Activated CD4-positive, alpha-beta memory T cell treated with anti-CD3 and anti-CD28 coated beads for 36 hours (primary cell): ENCODE data around the gene AKR1C1. TPM values are rescaled to one million over a fixed set of nuclear protein-coding genes. Genes with fewer than 3 reads are reported as not detected.
"Not testable (repeated sequence)": the region's sequence is repeated elsewhere in the genome, so short reads cannot be mapped to it uniquely, and the experiment has no call there.

Experiments
- CTCF ChIA-PET: fragments of 350-600 bp; sonication (Branson Sonifier 250); formaldehyde crosslinking; loops from one replicate; lab custom pipeline; 2021; ENCODE audit warnings: antibody characterized with exemption, inconsistent platforms; lab: Charles Lee
- POLR2A ChIA-PET: fragments of 350-600 bp; sonication (Branson Sonifier 250); formaldehyde crosslinking; loops from one replicate; lab custom pipeline; 2021; ENCODE audit warnings: antibody characterized with exemption; lab: Charles Lee
- DNase-seq: peaks from one replicate; pipeline ENCODE4 v3.0.0-alpha.2; 2020
- H3K27ac Mint-ChIP-seq: one replicate; pipeline ENCODE4 v1.8.0; 2021; ENCODE audit warnings: mixed read lengths
- H3K27me3 Mint-ChIP-seq: one replicate; pipeline ENCODE4 v1.8.0; 2021; ENCODE audit warnings: mixed read lengths
- H3K36me3 Mint-ChIP-seq: one replicate; pipeline ENCODE4 v1.8.0; 2021; ENCODE audit warnings: mixed read lengths
- H3K4me1 Mint-ChIP-seq: one replicate; pipeline ENCODE4 v1.8.0; 2021; ENCODE audit warnings: low read depth, mixed read lengths
- H3K4me3 Mint-ChIP-seq: one replicate; pipeline ENCODE4 v1.8.0; 2021; ENCODE audit warnings: mild to moderate bottlenecking, mixed read lengths
- H3K9me3 Mint-ChIP-seq: one replicate; pipeline ENCODE4 v1.8.0; 2021; ENCODE audit warnings: mixed read lengths
- intact Hi-C: fragments of 100-400 bp; cut with micrococcal nuclease; formaldehyde crosslinking; loops from one replicate; pipeline ENCODE4 v1.15.1; 2023
- total RNA-seq, 2 experiments: library from RNA; stranded (reverse); gene quantifications; one replicate each; pipeline ENCODE4 v1.2.3, GENCODE V29; 2021

AKR1C1 gene
- total RNA-seq, 2 experiments from 2014 or later: 0.12 to 0.22 TPM

DNA sequence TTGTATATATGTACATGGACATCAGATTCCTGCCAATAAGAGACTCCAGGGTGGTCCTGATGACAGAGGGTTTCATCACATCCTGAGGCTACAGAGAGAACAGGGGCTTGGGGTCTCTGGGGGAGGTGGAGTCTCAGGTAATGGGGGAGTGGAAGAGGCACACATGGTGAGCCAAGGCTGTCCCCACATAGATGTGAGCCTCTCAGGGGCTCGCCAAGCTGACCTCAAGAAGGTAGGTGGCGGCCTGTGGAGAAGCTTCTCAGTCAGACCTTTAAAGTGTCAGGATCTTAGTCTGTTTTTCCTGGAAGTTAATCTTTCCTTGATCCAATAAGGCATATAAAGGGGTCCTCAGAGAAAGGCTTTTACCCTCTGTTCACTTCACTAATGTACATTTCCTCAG, 22.3 kb upstream of the AKR1C1 start:
- POLR2A ChIA-PET, H3K4me1 Mint-ChIP-seq, DNase-seq, H3K27ac Mint-ChIP-seq, intact Hi-C loops, CTCF ChIA-PET, H3K36me3 Mint-ChIP-seq, H3K27me3 Mint-ChIP-seq, H3K9me3 Mint-ChIP-seq, H3K4me3 Mint-ChIP-seq: not testable (repeated sequence)

DNA sequence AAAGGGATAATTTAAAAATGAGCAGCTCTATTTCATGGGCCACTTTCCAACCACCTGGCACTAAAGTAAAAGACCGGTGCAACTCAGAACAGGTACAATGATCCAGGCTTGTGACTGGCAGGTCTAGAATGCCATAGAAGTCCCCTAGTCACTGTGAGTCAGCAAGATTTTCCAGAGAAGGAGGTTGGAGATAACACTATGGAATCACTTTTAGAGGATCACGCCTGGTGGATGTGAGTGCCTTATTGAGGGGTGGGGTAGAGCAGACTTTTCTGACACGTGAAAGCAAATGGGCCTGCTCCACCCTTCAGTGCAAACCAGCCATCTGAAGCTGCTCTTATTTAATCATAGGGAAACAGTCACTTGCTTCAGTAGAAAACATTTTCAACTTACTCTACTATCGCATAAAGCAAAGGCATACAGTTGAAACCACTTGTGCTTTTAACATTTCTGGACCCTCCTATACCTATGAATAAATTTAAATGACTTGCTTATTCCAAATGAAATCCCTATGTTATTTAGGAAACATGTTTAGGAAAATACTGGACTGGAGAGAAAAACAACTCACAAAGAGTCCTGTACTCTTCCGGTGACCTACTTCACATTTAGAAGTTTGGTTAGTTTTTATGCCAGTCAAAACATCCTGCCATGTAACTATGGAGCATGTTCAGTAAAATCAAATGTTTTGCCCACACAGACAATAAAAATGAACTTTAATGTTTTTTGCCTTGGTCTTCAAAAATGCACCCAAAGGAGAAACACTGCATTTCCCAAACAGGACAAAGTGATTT, 21.5 kb upstream of the AKR1C1 start:
- DNase-seq: no peak
- Mint-ChIP-seq H3K27me3 (peaks cover 1% of the 10 kb centered on the region), H3K4me1 (no peaks in the 10 kb centered on the region), H3K4me3 (no peak overlapping the region), H3K9me3 (no peaks in the 10 kb centered on the region), H3K36me3 (no peaks in the 10 kb centered on the region), H3K27ac (no peak overlapping the region)
- ChIA-PET CTCF (no interaction called here), POLR2A (no interaction called here)
- intact Hi-C loops: no loop called here

DNA sequence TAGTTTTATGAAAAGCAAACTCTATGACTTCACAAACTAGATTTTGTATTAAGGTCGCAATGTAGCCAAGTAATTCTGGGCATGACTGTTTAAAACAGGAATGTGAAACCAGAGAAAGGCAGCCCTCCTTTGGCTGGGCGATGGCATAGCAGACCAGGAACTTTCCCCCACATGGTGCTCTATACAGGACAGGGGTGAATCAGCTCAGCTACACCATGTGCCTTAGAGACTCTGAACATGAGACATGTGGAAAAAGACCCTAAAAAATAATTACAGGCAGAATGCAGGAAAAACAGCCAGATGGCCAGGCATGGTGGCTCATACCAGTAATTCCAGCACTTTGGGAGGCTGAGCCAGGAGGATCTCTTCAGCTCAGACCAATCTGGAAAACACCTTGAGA, 20.3 kb upstream of the AKR1C1 start:
- H3K9me3 Mint-ChIP-seq, H3K27ac Mint-ChIP-seq, H3K4me3 Mint-ChIP-seq, intact Hi-C loops, H3K27me3 Mint-ChIP-seq, DNase-seq, POLR2A ChIA-PET, CTCF ChIA-PET, H3K36me3 Mint-ChIP-seq, H3K4me1 Mint-ChIP-seq: not testable (repeated sequence)

DNA sequence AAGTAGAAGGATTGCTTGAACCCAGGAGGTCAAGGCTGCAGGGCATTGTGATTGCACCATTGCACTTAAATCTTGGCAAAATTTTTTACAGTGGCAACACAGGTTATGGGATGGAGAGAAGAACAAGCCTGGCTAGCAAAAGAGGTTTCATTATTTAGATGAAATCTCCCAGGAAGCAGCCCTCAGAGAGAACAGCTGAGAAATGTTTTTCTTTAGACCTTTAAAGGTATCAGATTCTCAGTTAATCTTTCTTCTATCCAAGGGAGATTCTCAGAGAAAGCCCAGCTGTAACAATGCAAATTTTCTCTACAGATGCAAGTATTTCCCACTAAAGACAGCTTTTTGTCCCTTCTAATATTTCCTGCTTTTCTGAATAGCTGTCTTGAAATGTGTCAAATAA, 19.8 kb upstream of the AKR1C1 start:
- not testable (repeated sequence) for DNase-seq, H3K27ac Mint-ChIP-seq

DNA sequence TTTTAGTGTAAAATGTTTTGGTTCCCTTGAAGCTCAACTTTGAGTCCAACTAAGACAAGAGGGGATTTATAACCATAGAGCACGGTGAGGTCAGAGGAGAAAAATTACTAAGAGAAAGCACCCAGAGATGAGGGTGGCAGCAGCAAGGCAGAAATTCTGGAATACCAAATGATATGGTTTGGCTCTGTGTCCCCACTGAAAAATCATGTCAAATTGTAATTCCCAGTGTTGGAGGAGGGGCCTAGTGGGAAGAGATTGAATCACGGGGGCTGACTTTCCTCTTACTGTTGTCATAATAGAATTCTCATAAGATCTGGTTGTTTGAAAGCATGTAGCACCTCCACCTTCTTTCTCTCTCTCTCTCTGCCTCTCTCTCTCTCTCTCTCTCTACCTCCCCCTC, 19.4 kb upstream of the AKR1C1 start:
- ChIA-PET CTCF (no interaction called here), POLR2A (no interaction called here)
- Mint-ChIP-seq H3K4me3 (no peak overlapping the region), H3K4me1 (no peaks in the 10 kb centered on the region), H3K27ac (no peak overlapping the region), H3K36me3 (no peaks in the 10 kb centered on the region), H3K27me3 (peaks cover 1% of the 10 kb centered on the region), H3K9me3 (no peaks in the 10 kb centered on the region)
- no peak for DNase-seq
- intact Hi-C loops: no loop called here

More for the DNA sequence above, 19.8 kb upstream of the AKR1C1 start:
- CTCF ChIA-PET, H3K36me3 Mint-ChIP-seq, H3K27me3 Mint-ChIP-seq, intact Hi-C loops, POLR2A ChIA-PET, H3K9me3 Mint-ChIP-seq, H3K4me1 Mint-ChIP-seq, H3K4me3 Mint-ChIP-seq: not testable (repeated sequence)

DNA sequence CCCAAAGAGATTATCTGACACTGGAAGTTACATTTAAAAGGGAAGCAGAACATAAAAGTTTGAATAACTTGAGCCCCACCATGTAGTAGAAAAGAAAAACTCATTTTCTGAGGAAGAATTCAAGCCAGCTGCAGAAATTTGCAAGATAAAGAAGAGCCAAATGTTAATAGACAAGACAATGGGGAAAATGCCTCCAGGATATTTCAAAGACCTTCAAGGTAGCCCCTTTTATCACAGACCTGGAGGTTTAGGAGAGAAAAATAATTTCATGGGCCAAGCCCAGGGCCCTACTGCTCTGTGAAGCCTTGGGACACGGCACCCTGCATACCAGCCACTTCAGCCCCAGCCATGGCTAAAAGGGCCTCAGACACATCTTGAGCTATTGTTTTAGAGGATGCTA, 18.4 kb upstream of the AKR1C1 start:
- no peaks in the 10 kb centered on the region for H3K36me3 Mint-ChIP-seq
- H3K9me3 Mint-ChIP-seq: no peaks in the 10 kb centered on the region
- intact Hi-C loops: no loop called here
- POLR2A ChIA-PET: no interaction called here
- DNase-seq: no peak
- no peak overlapping the region for H3K4me3 Mint-ChIP-seq
- no peaks in the 10 kb centered on the region for H3K4me1 Mint-ChIP-seq
- CTCF ChIA-PET: no interaction called here
- H3K27me3 Mint-ChIP-seq: no peaks in the 10 kb centered on the region
- no peak overlapping the region for H3K27ac Mint-ChIP-seq

DNA sequence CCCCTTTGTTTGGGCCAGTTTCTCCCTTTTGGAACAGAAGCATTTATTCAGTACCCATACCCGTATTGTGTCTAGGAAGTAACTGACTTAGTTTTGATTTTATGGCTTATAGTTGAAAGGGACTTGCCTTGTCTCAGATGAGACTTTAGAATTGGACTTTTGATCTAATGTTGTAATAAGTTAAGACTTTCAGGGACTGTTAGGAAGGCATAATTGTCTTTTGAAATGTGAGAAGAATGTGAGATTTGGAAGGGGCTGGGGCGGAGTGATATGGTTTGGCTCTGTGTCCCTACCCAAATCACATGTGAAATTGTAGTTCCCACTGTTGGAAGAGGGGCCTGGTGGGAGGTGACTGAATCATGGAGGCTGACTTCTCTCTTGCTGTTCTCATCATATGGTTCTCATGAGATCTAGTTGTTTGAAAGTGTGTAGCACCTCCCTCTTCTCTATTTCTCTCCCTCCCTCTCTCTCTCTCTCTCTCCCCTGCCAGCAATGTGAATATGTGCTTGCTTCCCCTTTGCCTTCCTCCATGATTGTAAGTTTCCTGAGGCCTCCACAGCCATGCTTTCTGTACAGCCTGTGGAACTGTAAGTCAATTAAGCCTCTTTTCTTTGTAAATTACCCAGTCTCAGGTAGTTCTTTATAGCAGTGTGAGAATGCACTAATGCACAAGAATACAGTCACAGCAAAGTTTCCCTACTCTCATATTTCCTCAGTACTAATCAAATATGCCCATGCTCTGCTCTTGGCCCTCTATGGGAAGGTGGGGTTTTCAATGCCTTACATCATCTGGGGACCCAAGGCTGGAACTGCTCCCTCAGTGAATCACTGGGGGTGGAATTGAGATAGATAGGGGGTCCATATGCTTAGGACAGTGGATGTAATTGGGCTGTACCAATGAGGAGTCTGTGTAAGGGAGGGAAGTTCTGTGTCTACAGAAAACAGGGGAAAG, 17.2 kb upstream of the AKR1C1 start:
- intact Hi-C loops: no loop called here
- no peak for DNase-seq
- no peaks in the 10 kb centered on the region for H3K27me3 Mint-ChIP-seq
- no peaks in the 10 kb centered on the region for H3K9me3 Mint-ChIP-seq
- H3K4me1 Mint-ChIP-seq: no peaks in the 10 kb centered on the region
- POLR2A ChIA-PET: no interaction called here
- CTCF ChIA-PET: no interaction called here
- no peak overlapping the region for H3K27ac Mint-ChIP-seq
- H3K4me3 Mint-ChIP-seq: no peak overlapping the region
- H3K36me3 Mint-ChIP-seq: no peaks in the 10 kb centered on the region

DNA sequence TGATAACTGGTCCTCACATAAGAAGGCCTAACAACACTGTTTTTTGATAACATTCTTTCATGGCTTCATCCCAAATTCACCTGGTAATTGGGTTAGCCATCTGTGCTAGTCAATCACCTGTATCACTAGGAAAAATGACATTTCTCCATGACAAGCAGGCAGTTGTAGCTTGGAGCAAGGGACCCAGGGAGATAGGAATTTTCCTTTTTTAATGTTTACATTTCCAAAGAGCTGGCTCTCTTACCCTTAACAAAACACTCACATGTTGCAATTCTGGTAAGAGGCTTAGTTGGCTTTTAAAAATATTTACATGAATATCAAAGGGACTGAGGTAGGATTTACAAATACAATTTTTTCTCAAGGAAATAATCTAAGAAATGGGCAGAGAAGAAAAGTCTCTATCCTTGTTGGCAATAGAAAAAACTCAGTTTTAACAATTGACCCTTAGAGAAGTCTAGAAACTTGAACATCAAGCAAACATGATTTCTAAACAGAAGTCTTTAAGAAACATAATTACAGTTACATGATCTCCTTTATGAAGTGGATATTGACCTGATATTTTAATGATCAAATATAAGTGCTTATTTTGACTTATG, 16.1 kb upstream of the AKR1C1 start:
- intact Hi-C loops: no loop called here
- POLR2A ChIA-PET: no interaction called here
- CTCF ChIA-PET: no interaction called here
- Mint-ChIP-seq H3K27me3 (no peaks in the 10 kb centered on the region), H3K36me3 (no peaks in the 10 kb centered on the region), H3K27ac (no peak overlapping the region), H3K9me3 (no peaks in the 10 kb centered on the region), H3K4me3 (no peak overlapping the region), H3K4me1 (no peaks in the 10 kb centered on the region)
- no peak for DNase-seq

DNA sequence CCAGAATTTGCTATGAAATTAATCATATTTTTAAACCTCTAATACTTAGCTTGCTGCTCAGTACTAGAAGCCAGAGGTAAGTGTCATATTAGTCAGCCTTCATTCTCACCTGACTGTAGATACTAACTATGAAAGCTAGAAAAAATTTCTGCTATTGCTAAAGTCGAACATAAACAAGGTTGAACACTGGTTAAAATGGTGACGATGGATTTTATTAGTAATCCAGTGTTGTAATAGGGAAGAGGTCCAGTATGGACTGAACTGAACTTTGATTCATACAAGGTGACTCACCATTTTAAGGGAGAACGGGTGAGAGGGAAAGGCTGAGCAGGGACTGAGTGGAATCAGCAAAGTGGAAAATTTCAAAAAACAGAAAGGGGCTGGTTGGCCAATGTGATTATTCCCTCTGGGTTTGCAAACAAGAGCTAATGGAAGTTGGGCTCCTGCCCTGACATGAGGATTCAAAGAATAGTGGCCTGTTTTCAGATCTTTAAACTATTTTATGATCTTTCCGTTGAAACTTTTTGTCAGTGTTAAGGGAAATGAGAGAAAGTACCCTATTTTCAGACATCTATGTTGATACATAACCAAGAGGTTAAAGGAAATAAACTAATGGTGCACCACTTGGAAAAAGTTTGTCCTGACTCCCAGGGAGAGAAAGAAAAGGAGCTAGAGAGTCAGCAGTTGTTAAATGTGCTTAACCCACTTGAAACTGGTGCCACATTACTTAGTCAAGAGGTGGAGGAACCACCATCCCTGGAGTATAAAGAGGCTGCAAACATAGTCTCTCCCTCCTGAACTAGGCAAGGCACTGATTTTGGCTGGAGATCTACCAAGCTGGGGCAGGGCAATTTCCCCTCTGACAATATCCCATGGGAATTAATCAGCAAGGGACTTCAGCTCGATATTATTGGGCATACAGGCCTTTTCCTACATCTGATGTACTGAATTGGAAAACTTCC, 15.3 kb upstream of the AKR1C1 start:
- no peak overlapping the region for H3K27ac Mint-ChIP-seq
- no peak for DNase-seq
- no peaks in the 10 kb centered on the region for H3K4me1 Mint-ChIP-seq
- H3K9me3 Mint-ChIP-seq: no peaks in the 10 kb centered on the region
- intact Hi-C loops: no loop called here
- H3K36me3 Mint-ChIP-seq: no peaks in the 10 kb centered on the region
- H3K27me3 Mint-ChIP-seq: no peaks in the 10 kb centered on the region
- ChIA-PET CTCF (no interaction called here), POLR2A (no interaction called here)
- H3K4me3 Mint-ChIP-seq: no peak overlapping the region

DNA sequence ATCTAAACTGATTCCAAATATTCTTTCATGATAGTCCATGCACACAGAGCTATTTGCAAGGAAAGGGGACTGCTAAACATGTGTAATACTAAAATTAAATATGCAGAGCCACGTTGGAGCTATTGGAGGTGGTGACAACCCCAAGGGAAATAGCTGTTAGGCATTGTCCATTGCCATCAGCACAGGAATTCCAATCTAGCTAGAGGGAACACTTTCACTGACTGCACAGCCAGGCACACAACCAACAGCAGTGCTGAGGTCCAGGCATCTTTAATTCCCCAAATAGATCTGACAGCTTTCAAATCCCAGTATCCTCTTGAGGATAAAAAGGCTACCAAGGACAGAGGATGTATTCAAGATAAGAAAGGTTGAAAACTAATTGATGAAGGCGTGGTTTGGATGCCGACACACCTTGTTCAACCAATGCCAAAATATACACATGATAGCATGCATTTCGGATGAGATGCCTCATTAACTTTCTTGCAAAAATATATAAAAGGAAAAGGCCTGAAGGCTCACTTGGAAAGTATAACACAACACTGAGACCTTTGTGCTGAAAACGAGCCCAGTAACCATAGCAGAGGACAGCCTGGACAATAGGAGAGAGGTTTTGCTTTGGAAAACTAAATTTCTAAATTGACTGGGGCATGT, 11.6 kb upstream of the AKR1C1 start:
- CTCF ChIA-PET: interaction anchor here (0.7 kb wide), 1 partner anchor 102 kb away, joined by 4 read pairs; no protein-coding TSS in a partner anchor
- H3K4me1 Mint-ChIP-seq, intact Hi-C loops, DNase-seq, POLR2A ChIA-PET, H3K27ac Mint-ChIP-seq, H3K9me3 Mint-ChIP-seq, H3K36me3 Mint-ChIP-seq, H3K27me3 Mint-ChIP-seq, H3K4me3 Mint-ChIP-seq: not testable (repeated sequence)

DNA sequence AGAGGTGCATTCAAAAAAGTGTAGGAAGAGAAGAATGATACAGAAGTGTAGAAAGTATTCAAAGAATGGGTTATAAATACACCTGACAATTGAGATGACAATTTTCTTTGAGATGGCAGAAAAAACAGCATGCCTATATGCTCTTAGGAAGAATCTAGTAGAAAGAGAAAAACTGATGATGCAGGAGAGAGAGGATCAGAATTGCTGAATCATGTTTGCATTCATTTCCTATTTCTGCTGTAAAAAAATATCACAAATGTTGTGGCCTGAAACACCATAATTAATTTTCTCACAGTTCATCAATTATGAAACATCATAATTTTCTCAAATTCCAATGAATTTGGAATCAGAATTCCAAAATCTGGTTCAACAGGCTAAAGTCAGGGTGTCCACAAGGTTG, 9.8 kb upstream of the AKR1C1 start:
- ChIA-PET POLR2A (no interaction called here), CTCF (no interaction called here)
- Mint-ChIP-seq H3K9me3 (no peaks in the 10 kb centered on the region), H3K27me3 (peaks cover 2% of the 10 kb centered on the region), H3K4me3 (no peak overlapping the region), H3K27ac (no peak overlapping the region), H3K36me3 (no peaks in the 10 kb centered on the region), H3K4me1 (no peaks in the 10 kb centered on the region)
- intact Hi-C loops: no loop called here
- DNase-seq: no peak
